Keratinocyte (primary cell): ENCODE results near the gene TEX19. TPM values are rescaled to one million over a fixed set of nuclear protein-coding genes. Genes with fewer than 3 reads are reported as not detected.
"Not testable (repeated sequence)": the region's sequence is repeated elsewhere in the genome, so short reads cannot be mapped to it uniquely, and the experiment has no call there.

Experiments used
- DNase-seq: peaks from one replicate; pipeline ENCODE4 v3.0.0-alpha.2; 2011; ENCODE audit warnings: low read depth, missing footprints, low spot score
- FAIRE-seq: peaks from 2 replicates; lab custom pipeline; 2011; peaks lifted over from hg19 to GRCh38; lab: Jason Lieb, UNC
- H2AFZ ChIP-seq: 2 replicates; pipeline ENCODE4 v1.6.0; 2012; ENCODE audit warnings: low read length, control low read depth, inconsistent platforms; ENCODE audit not compliant: control insufficient read depth
- H3K27ac ChIP-seq: 2 replicates; pipeline ENCODE4 v1.5.1; 2011; ENCODE audit warnings: low read length; ENCODE audit not compliant: control insufficient read depth, insufficient read depth
- H3K27me3 ChIP-seq: 3 replicates; pipeline ENCODE4 v1.6.0; 2011; ENCODE audit warnings: low read length; ENCODE audit not compliant: control insufficient read depth, insufficient read depth; ENCODE audit errors: extremely low read depth
- H3K36me3 ChIP-seq, 2 experiments: 2 replicates in 1 of 2; 3 replicates in 1 of 2; pipeline ENCODE4 v1.5.1; 2011; ENCODE audit warnings: low read length in 2 of 2, mild to moderate bottlenecking in 1 of 2; ENCODE audit not compliant: control insufficient read depth in 2 of 2, insufficient read depth in 2 of 2; ENCODE audit errors: extremely low read depth in 1 of 2
- H3K4me1 ChIP-seq: 3 replicates; pipeline ENCODE4 v1.5.1; 2011; ENCODE audit warnings: low read length; ENCODE audit not compliant: control insufficient read depth, insufficient read depth; ENCODE audit errors: extremely low read depth
- H3K4me2 ChIP-seq: 3 replicates; pipeline ENCODE4 v1.6.0; 2011; ENCODE audit warnings: low read depth, low read length; ENCODE audit not compliant: control insufficient read depth, insufficient read depth; ENCODE audit errors: extremely low read depth
- H3K4me3 ChIP-seq, 3 experiments: fragments of 200-600 bp in 1 of 3; sonication (generic) in 1 of 3; 2 replicates in 2 of 3; 3 replicates in 1 of 3; pipeline ENCODE4 v1.5.1; 2011 to 2016; ENCODE audit warnings: low read length in 3 of 3, mild to moderate bottlenecking in 3 of 3, control low read depth in 2 of 3, inconsistent platforms in 1 of 3, low read depth in 1 of 3, mixed read lengths in 1 of 3, mixed run types in 1 of 3, moderate library complexity in 1 of 3; ENCODE audit not compliant: control insufficient read depth in 2 of 3, insufficient read depth in 2 of 3; ENCODE audit errors: extremely low read depth in 1 of 3
- H3K79me2 ChIP-seq: 2 replicates; pipeline ENCODE4 v1.6.0; 2012; ENCODE audit warnings: low read length; ENCODE audit not compliant: control insufficient read depth, insufficient read depth
- H3K9ac ChIP-seq: 3 replicates; pipeline ENCODE4 v1.6.0; 2011; ENCODE audit warnings: low read length; ENCODE audit not compliant: control insufficient read depth, insufficient read depth; ENCODE audit errors: extremely low read depth
- H3K9me1 ChIP-seq: 3 replicates; pipeline ENCODE4 v1.6.0; 2011; ENCODE audit warnings: low read length; ENCODE audit not compliant: control insufficient read depth, insufficient read depth; ENCODE audit errors: extremely low read depth
- H3K9me3 ChIP-seq: 2 replicates; pipeline ENCODE4 v1.5.1; 2012; ENCODE audit warnings: low read depth, low read length; ENCODE audit not compliant: control insufficient read depth
- H4K20me1 ChIP-seq: 3 replicates; pipeline ENCODE4 v1.6.0; 2011; ENCODE audit warnings: low read length; ENCODE audit not compliant: control insufficient read depth, insufficient read depth; ENCODE audit errors: extremely low read depth
- CTCF ChIP-seq, 3 experiments: IDR thresholded peaks in 1 of 3; conservative IDR thresholded peaks in 1 of 3; optimal IDR thresholded peaks in 1 of 3; 2 replicates in 2 of 3; 3 replicates in 1 of 3; pipeline versions ENCODE3 to v1.5.1; 2011; ENCODE audit warnings: low read length in 3 of 3, mild to moderate bottlenecking in 3 of 3, moderate library complexity in 2 of 3, control low read depth in 1 of 3, inconsistent platforms in 1 of 3; ENCODE audit not compliant: insufficient read depth in 2 of 3; ENCODE audit errors: extremely low read depth in 1 of 3
- EZH2 ChIP-seq: IDR thresholded peaks from one replicate; pipeline ENCODE4 v1.6.1; 2012; ENCODE audit warnings: inconsistent platforms, mild to moderate bottlenecking, low read length, moderate library complexity
- dilution Hi-C: fragments of 300-500 bp; cut with MboI; formaldehyde crosslinking; loops from one replicate; pipeline ENCODE4 v1.7.0; 2020; ENCODE audit warnings: low sequenced_read_pairs; ENCODE audit not compliant: extremely low pct_ligation_motif_present
- polyA plus RNA-seq, 5 experiments: library from polyadenylated mRNA; depleted of rRNA in 3 of 5; stranded (reverse) in 3 of 5; stranded (forward) in 1 of 5; unstranded in 1 of 5; fragments of >200 nt; gene quantifications; 1 replicate in 1 of 5; 2 replicates in 3 of 5; 3 replicates in 1 of 5; pipeline versions ENCODE4 v1.2.1 to v1.2.3, GENCODE V29; 2011 to 2012; ENCODE audit warnings: missing spikeins in 2 of 5, low read depth in 1 of 5, low replicate concordance in 1 of 5

TEX19 gene
- polyA plus RNA-seq, 1 donor (not counting 4 experiments of a cell fraction or from before 2014, with no cell fraction given), result not detected

DNA sequence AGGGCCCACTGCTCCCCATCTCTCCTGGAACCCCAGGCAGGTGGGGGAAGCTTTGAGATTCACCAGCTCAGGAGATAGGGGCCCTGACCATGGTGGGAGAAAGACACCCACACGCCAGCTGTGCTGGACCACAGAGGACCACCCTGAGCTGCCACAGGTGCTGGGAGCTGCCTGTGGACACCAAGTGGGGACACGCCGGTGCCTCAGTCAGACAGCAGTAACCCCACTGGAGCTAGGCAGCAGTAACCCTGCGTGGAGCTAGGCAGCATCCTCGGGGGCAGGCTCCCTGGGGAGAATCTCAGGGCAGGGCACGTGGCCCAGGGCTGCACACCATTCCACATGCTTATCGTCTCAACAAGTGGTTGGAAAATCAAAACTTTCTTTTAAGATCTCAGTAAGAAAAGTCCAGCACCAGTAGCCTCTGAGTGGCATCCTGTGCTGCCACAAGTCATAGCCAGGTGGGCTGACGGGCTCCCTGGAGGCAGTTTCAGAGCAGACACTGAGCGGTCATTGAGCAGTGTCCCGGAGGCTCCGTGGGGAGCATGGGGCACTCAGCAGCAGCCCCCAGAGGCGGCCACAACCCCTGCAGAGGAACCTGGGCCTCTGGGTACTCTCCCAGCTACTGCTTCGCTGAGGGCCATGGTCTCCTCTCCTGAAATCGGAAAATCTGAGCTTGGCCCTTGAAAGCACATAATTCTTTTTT is 51.1 kb downstream of the TEX19 start:
- Histone ChIP-seq H3K4me3 (no peak overlapping the region), H3K27me3 (no peaks in the 10 kb centered on the region), H2AFZ (no peak overlapping the region), H3K79me2 (no peaks in the 10 kb centered on the region), H3K9ac (no peak overlapping the region), H3K27ac (no peak overlapping the region), H3K9me3 (no peaks in the 10 kb centered on the region), H3K9me1 (no peaks in the 10 kb centered on the region), H4K20me1 (peaks cover 7% of the 10 kb centered on the region), H3K4me2 (no peak overlapping the region), H3K4me1 (peaks cover 4% of the 10 kb centered on the region), H3K36me3 (peaks cover 0 to 3% of the 10 kb centered on the region in 2 experiments)
- dilution Hi-C loops, result no loop called here
- FAIRE-seq (no peak), DNase-seq (no peak)
- no peak for TF ChIP-seq EZH2
- no peak for TF ChIP-seq CTCF (optimal IDR thresholded peaks at IDR 0.05 in 1 of 3, IDR thresholded peaks at IDR 0.05 in 1 of 3, conservative IDR thresholded peaks at IDR 0.05 in 1 of 3; ENCODE audit: extremely low read depth in 1 of 3, insufficient read depth in 2 of 3, low read length in 3 of 3)

GRCh38 chr17:82411396-82412053 is 52.5 kb downstream of the TEX19 start:
- FAIRE-seq, result no peak
- peaks cover 13% of the 10 kb centered on the region for H4K20me1 ChIP-seq
- H3K4me1 ChIP-seq, result peaks cover 4% of the 10 kb centered on the region
- H3K4me3 ChIP-seq, result no peak overlapping the region
- H3K27ac ChIP-seq, result no peak overlapping the region
- H3K36me3 ChIP-seq, result peaks cover 0 to 3% of the 10 kb centered on the region in 2 experiments
- dilution Hi-C loops, result no loop called here
- no peaks in the 10 kb centered on the region for H3K27me3 ChIP-seq
- peaks cover 2% of the 10 kb centered on the region for H3K79me2 ChIP-seq
- H2AFZ ChIP-seq, result no peak overlapping the region
- no peak overlapping the region for H3K9ac ChIP-seq
- TF ChIP-seq EZH2 (no peak), CTCF (optimal IDR thresholded peaks at IDR 0.05 in 1 of 3, IDR thresholded peaks at IDR 0.05 in 1 of 3, conservative IDR thresholded peaks at IDR 0.05 in 1 of 3; ENCODE audit: extremely low read depth in 1 of 3, insufficient read depth in 2 of 3, low read length in 3 of 3) (no peak)
- no peak for DNase-seq
- no peaks in the 10 kb centered on the region for H3K9me1 ChIP-seq
- H3K4me2 ChIP-seq, result no peak overlapping the region
- H3K9me3 ChIP-seq, result no peaks in the 10 kb centered on the region

GRCh38 chr17:82412081-82412480 is 53.0 kb downstream of the TEX19 start:
- H3K79me2 ChIP-seq, H3K27me3 ChIP-seq, H3K36me3 ChIP-seq, DNase-seq, H3K9me1 ChIP-seq, H3K4me2 ChIP-seq, H3K9ac ChIP-seq, FAIRE-seq, H2AFZ ChIP-seq, H3K4me1 ChIP-seq, H3K4me3 ChIP-seq, H3K27ac ChIP-seq, H3K9me3 ChIP-seq, dilution Hi-C loops: not testable (repeated sequence)
- peaks cover 13% of the 10 kb centered on the region for H4K20me1 ChIP-seq
